WI38 (cell line): ENCODE data around the gene HERC4.
"Not testable (repeated sequence)": the region's sequence is repeated elsewhere in the genome, so short reads cannot be mapped to it uniquely, and the experiment has no call there.

Experiments
- H3K4me3 ChIP-seq: 2 replicates; pipeline ENCODE4 v1.5.1; 2011; ENCODE audit warnings: low read depth, mild to moderate bottlenecking, control low read depth, low read length
- TF ChIP-seq, protein P1 (sequence below): IDR thresholded peaks from 2 replicates; pipeline ENCODE4 v1.5.1; 2012; ENCODE audit warnings: low read depth, mild to moderate bottlenecking, control low read depth, low read length

The HERC4 gene

DNA sequence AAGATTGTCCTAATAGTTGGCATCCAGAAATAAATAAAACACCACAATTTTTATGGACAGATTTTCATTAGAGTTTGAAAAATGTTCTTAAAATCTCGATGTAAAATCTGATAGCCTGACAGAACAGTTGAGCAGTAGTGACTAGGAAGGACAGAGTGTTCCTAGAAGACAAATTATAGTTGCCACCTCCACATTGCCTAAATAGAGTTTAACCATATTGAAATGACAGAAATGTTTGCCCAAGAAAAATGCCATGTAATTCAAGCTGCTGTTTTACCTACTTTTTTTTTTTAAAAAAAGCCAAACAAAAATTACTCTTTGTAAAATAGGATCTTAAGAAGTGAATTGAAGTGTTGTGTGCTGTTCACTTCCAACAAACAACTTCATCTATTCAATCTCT, 8.9 kb upstream of the HERC4 start:
- no peak overlapping the region for H3K4me3 ChIP-seq
- TF ChIP-seq, protein P1, sequence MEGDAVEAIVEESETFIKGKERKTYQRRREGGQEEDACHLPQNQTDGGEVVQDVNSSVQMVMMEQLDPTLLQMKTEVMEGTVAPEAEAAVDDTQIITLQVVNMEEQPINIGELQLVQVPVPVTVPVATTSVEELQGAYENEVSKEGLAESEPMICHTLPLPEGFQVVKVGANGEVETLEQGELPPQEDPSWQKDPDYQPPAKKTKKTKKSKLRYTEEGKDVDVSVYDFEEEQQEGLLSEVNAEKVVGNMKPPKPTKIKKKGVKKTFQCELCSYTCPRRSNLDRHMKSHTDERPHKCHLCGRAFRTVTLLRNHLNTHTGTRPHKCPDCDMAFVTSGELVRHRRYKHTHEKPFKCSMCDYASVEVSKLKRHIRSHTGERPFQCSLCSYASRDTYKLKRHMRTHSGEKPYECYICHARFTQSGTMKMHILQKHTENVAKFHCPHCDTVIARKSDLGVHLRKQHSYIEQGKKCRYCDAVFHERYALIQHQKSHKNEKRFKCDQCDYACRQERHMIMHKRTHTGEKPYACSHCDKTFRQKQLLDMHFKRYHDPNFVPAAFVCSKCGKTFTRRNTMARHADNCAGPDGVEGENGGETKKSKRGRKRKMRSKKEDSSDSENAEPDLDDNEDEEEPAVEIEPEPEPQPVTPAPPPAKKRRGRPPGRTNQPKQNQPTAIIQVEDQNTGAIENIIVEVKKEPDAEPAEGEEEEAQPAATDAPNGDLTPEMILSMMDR: no peak

DNA sequence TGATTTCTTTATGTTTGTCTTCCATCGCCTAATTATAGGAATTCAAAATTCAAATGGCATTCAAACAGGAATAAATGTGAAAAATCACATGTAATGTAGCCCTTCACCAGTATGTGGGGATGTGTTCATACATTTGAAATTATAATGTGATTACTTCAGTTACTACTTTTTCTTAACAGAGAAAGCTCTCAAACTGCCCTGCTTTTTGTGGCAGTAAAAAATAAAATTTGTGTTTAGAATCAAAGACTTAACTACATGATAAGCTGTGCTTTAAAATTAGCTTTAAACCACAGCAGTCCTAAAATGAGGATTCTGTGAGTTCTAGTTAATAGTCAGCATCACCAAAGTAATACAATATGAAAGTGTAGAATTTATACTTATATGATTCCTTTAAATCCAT, 7.8 kb upstream of the HERC4 start:
- TF ChIP-seq, protein P1: peak; percentile 5; the same call in 1 of the 2 replicates
- H3K4me3 ChIP-seq: no peak overlapping the region

DNA sequence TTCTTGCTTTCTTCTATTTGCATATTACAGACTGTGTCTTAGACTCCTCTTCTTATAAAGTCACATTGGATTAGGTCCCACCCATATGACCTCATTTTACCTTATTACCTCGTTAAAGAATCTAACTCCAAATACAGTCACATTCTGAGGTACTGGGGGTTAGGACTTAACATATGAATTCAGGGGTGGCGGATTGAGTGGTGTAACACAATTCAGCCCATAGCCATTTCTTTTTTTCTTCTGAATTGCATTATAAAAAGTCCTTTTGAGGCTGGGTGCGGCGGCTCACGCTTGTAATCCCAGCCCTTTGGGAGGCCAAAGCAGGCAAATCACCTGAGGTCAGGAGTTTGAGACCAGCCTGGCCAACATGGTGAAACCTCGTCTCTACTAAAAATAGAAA, 6.8 kb upstream of the HERC4 start:
- H3K4me3 ChIP-seq: no peak overlapping the region
- TF ChIP-seq, protein P1: no peak

DNA sequence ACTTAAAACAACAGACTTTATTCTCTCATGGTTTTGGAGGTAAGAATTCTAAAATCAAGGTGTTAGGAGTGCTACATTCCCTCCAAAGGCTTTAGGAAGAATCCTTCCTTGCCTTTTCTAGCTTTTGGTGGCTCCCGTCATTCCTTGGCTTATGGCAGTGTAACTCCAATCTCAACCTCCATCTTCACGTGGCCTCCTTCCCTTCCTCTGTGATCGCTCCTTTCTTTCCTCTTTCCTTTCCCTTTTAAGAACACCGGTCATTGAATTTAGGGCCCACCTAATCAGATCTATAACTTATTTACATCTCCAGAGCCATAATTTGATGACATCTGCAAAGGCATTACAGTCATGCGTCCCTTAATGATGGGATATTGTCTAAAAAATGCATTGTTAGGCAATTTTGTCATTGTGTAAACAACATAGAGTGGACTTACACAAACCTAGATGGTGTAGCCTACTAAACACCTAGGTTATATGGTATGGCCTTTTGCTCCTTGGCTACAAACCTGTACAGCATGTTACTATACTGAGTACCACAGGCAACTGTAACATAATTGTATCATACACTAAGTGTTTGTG, 5.9 kb upstream of the HERC4 start:
- no peak overlapping the region for H3K4me3 ChIP-seq
- TF ChIP-seq, protein P1: no peak

DNA sequence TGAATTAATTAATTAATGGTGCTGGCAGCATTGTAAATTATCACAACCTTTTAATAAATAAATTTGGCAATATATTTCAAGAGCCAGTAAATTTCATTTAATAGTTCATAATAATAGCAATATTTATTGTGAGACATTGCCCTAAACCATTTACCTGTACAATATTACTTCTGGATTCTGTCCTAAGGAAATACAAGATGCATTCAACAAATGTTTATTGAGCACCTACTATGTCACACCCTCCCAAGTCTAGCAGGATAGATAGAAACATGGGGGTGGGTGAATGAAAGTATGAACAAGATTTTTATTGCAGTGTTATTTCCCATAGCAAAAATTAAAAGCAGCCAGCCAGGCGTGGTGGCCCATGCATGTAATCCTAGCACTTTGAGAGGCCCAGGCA, 4.4 kb upstream of the HERC4 start:
- H3K4me3 ChIP-seq: no peak overlapping the region
- TF ChIP-seq, protein P1: no peak

DNA sequence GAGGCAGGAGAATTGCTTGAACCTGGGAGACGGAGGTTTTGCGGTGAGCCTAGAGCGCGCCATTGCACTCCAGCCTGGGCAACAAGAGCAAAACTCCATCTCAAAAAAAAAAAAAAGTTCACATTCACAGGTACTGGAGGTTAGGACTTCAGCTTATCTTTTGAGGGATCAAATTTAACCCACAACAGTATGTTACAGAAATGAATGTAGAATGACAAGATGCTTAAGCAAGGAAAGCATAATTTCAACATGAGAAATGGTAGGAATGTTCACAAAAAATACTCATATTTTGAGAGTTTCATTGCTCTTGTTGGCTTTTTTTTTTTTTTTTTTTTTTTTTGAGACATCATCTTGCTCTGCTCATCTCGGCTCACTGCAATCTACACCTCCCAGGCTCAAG, 1.9 kb upstream of the HERC4 start:
- TF ChIP-seq, protein P1: no peak
- H3K4me3 ChIP-seq: no peak overlapping the region

DNA sequence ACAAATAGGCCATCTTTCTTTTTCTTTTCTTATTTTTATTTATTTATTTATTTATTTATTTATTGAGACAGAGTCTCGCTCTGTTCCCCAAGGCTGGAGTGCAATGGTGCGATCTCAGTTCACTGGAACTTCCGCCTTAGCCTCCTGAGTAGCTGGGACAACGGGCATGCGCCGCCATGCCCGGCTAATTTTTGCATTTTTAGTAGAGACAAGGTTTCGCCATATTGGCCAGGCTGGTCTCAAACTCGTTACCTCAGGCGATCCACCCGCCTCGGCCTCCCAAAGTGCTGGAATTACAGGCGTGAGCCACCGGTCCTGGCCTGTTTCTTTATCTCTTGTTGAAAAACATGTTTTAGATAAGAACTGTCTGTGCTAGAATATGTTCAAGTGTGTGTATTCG, 998 bp upstream of the HERC4 start:
- H3K4me3 ChIP-seq: not testable (repeated sequence)

DNA sequence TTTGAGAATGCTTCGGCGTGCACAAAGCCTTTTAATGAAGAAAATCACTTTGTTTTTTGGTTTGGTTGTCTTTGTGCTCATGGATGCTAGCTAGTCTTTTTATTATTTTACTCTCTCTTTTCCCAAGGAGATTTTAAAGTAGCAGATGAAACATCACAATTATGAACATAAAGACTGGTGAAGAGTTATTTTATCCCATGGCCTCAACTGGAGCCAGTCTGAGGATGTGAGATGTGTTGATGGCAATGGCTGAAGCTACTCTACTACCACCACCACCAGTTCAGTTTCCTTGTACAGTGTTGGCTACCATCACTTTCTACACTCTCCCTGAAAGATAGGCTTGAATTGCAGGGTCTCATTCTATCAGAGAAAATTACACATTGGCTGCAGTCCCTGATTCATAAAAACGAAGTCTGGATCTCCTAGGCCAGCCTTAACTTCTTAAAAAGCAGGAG, 494 bp upstream of the HERC4 start:
- peak overlapping the region; percentile 45 for H3K4me3 ChIP-seq
- TF ChIP-seq, protein P1: no peak
